Measurements from ENCODE around the gene CA14. TPM values are rescaled to one million over a fixed set of nuclear protein-coding genes. Genes with fewer than 3 reads are reported as not detected.
A peak's percentile ranks its signal among the peaks of the same experiment; 100 is the strongest.

Gene CA14
- total RNA-seq, 1 donor from 2014 or later: not detected

DNA sequence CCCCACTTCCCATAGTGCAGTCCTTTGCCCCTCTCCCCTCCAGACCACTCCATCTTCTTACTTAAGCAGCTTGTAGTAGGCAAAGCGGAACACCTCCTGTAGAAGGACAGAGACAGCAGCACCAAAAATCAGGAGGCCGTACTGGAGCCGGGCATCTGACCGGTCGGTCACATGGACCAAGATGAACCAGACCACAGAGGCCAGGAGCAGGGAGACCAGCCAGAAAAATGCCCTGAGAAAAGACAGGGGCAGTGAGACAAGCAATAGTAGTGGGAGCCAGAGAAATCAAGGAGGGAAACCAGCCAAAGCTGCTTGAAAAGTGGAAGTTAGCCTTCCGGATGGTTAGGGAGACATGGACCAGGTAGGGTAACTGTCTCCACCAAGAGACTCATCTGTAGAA, 10.3 kb downstream of the CA14 start:
- H3K9me3 Mint-ChIP-seq (ENCODE audit: low read depth): no peaks in the 10 kb centered on the region
- H3K4me3 Mint-ChIP-seq (ENCODE audit: unreplicated experiment): peak overlapping the region; percentile 98
- no peaks in the 10 kb centered on the region for H3K27me3 Mint-ChIP-seq (ENCODE audit: low read depth)
- H3K4me1 Mint-ChIP-seq (ENCODE audit: low read depth): peaks cover 40% of the 10 kb centered on the region
- peaks cover 16% of the 10 kb centered on the region for H3K36me3 Mint-ChIP-seq (ENCODE audit: low read depth)
- DNase-seq (ENCODE audit: low spot score): no peak
- TF ChIP-seq, protein P1, sequence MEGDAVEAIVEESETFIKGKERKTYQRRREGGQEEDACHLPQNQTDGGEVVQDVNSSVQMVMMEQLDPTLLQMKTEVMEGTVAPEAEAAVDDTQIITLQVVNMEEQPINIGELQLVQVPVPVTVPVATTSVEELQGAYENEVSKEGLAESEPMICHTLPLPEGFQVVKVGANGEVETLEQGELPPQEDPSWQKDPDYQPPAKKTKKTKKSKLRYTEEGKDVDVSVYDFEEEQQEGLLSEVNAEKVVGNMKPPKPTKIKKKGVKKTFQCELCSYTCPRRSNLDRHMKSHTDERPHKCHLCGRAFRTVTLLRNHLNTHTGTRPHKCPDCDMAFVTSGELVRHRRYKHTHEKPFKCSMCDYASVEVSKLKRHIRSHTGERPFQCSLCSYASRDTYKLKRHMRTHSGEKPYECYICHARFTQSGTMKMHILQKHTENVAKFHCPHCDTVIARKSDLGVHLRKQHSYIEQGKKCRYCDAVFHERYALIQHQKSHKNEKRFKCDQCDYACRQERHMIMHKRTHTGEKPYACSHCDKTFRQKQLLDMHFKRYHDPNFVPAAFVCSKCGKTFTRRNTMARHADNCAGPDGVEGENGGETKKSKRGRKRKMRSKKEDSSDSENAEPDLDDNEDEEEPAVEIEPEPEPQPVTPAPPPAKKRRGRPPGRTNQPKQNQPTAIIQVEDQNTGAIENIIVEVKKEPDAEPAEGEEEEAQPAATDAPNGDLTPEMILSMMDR (IDR thresholded peaks at IDR 0.05): no peak
- H3K27ac Mint-ChIP-seq (ENCODE audit: unreplicated experiment): peak overlapping the region; percentile 97

GRCh38 chr1:150268340-150268704, 10.7 kb downstream of the CA14 start:
- H3K27me3 Mint-ChIP-seq (ENCODE audit: low read depth): no peaks in the 10 kb centered on the region
- peaks cover 16% of the 10 kb centered on the region for H3K36me3 Mint-ChIP-seq (ENCODE audit: low read depth)
- peak overlapping the region; percentile 97 for H3K27ac Mint-ChIP-seq (ENCODE audit: unreplicated experiment)
- peaks cover 44% of the 10 kb centered on the region for H3K4me1 Mint-ChIP-seq (ENCODE audit: low read depth)
- no peaks in the 10 kb centered on the region for H3K9me3 Mint-ChIP-seq (ENCODE audit: low read depth)
- no peak for DNase-seq (ENCODE audit: low spot score)
- H3K4me3 Mint-ChIP-seq (ENCODE audit: unreplicated experiment): peak overlapping the region; percentile 98
- TF ChIP-seq, protein P1 (IDR thresholded peaks at IDR 0.05): no peak

DNA sequence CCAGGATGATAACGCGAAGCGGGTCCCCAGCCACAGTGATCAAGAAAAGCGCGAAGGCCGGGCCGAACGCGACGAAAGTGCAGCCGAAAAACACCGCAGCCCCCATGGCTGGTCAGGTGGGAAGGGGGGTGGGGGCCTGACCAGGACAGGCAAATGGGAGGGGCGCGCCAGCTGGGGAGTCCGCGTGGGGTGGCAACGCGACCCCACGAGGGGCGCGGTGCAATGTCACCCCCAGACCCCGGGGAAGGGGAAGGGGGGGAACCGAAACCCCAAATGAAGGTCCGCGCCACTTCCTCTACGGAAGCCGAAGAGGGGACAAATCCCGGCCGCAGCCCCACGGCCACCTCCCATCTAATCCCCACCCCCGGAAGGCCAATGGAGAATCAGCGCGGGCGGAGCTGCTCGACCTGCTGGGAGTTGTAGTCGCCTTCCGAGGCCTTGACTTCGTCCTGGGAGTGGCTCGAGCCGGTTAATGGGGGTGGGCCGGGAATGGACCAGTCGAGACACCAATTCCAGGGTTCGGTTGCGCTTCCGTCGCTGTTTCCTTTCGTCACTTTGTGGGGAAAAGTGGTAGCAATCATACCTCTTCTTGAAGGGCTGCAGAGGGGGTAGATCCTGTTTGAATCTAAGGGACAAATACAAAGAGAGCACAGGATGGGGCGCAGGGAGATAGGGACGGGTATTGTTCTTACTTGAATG, 11.3 kb downstream of the CA14 start, which contains the start of gene APH1A:
TSS of gene APH1A (minus strand) at position 312 of the 699 bp plus-strand sequence. CDS start at position 106, 206 bp downstream.
- TF ChIP-seq, protein P1 (IDR thresholded peaks at IDR 0.05): no peak
- DNase-seq (ENCODE audit: low spot score): peak; percentile 99
- Mint-ChIP-seq H3K9me3 (ENCODE audit: low read depth) (no peaks in the 10 kb centered on the region), H3K4me3 (ENCODE audit: unreplicated experiment) (peak within 1 kb of the TSS; percentile 98), H3K36me3 (ENCODE audit: low read depth) (peaks cover 17% of the 10 kb centered on the region), H3K27me3 (ENCODE audit: low read depth) (no peaks in the 10 kb centered on the region), H3K27ac (ENCODE audit: unreplicated experiment) (peak within 1 kb of the TSS; percentile 97), H3K4me1 (ENCODE audit: low read depth) (peaks cover 49% of the 10 kb centered on the region)

DNA sequence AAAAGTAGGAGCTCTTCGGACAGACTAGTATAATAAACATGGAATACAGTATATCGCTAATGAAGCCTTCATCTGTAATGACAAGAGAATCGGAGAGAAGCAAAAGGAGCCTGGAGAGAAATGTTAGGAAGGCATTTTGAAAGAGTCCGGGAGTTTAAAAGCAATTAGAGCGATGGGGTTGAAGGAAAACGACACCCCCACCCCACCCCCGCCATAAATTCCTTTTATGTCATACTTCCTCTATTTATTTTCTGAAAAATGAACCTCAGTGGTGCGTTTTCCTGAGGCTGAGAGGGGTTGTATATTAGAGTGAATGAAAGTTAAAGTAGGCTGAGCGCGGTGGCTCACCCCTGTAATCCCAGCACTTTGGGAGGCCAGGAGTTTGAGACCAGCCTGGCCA, 11.9 kb downstream of the CA14 start:
- TF ChIP-seq, protein P1 (IDR thresholded peaks at IDR 0.05): no peak
- Mint-ChIP-seq H3K9me3 (ENCODE audit: low read depth) (no peaks in the 10 kb centered on the region), H3K27me3 (ENCODE audit: low read depth) (no peaks in the 10 kb centered on the region), H3K4me1 (ENCODE audit: low read depth) (peaks cover 50% of the 10 kb centered on the region), H3K36me3 (ENCODE audit: low read depth) (peaks cover 16% of the 10 kb centered on the region), H3K27ac (ENCODE audit: unreplicated experiment) (peak overlapping the region; percentile 97), H3K4me3 (ENCODE audit: unreplicated experiment) (peak overlapping the region; percentile 98)
- DNase-seq (ENCODE audit: low spot score): no peak

- Mint-ChIP-seq H3K4me1 (ENCODE audit: low read depth) (peaks cover 50% of the 10 kb centered on the region), H3K27ac (ENCODE audit: unreplicated experiment) (peak overlapping the region; percentile 96), H3K36me3 (ENCODE audit: low read depth) (peaks cover 6% of the 10 kb centered on the region), H3K4me3 (ENCODE audit: unreplicated experiment) (no peak overlapping the region), H3K27me3 (ENCODE audit: low read depth) (no peaks in the 10 kb centered on the region), H3K9me3 (ENCODE audit: low read depth) (no peaks in the 10 kb centered on the region)
- TF ChIP-seq, protein P1 (IDR thresholded peaks at IDR 0.05): no peak
- no peak for DNase-seq (ENCODE audit: low spot score)
Measured at GRCh38 chr1:150271291-150271959, 13.9 kb downstream of the CA14 start.
